Measurements from ENCODE around the gene SPATA22. TPM values are rescaled to one million over a fixed set of nuclear protein-coding genes. Genes with fewer than 3 reads are reported as not detected.
A peak's percentile ranks its signal among the peaks of the same experiment; 100 is the strongest.

Gene SPATA22
- total and polyA plus RNA-seq, 2 of the 13 experiments (the other 11 are each of a cell fraction or from before 2014, with no cell fraction given) = not detected

DNA sequence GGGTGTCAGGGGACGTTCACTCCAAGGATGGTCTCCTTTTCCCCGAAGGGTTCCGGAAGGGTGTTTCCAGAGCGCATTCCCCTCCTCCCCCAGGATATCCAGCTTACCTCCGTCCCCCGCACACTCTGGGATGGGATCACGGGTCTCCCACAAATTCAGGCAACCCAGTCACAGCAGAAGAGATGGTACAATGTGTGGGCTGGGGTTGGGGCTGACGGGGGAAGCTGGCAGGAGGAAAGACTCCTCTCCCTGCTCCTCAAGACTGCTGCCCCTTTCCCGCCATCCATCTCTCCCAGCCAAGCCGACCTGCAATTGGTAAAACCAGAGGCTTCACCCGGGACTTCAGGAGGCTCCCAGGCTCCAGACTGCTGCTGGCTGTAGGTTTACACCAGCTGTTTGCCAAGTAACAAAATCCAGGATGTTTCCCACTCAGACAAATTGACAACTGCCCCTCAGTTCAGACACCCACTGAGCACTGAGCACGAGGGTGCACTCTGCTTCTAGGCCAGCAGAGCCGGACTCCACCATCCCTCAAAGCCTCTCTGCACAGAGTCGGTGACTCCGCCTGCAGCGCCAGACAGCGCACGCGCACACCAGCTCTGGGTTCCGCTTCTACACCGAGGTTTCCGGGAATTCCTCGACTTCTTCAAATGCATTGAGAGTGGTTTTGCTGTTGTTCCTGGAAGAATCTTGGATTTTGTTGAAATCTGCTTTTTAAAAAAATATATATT is 41.9 kb upstream of the SPATA22 start (continued):
- TF ChIP-seq, protein P1, sequence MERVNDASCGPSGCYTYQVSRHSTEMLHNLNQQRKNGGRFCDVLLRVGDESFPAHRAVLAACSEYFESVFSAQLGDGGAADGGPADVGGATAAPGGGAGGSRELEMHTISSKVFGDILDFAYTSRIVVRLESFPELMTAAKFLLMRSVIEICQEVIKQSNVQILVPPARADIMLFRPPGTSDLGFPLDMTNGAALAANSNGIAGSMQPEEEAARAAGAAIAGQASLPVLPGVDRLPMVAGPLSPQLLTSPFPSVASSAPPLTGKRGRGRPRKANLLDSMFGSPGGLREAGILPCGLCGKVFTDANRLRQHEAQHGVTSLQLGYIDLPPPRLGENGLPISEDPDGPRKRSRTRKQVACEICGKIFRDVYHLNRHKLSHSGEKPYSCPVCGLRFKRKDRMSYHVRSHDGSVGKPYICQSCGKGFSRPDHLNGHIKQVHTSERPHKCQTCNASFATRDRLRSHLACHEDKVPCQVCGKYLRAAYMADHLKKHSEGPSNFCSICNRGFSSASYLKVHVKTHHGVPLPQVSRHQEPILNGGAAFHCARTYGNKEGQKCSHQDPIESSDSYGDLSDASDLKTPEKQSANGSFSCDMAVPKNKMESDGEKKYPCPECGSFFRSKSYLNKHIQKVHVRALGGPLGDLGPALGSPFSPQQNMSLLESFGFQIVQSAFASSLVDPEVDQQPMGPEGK (CRISPR knock-in tag; IDR thresholded peaks at IDR 0.05) = no peak
- no peak for TF ChIP-seq JUNB (CRISPR knock-in tag; IDR thresholded peaks at IDR 0.05; ENCODE audit: borderline replicate concordance)
- TF ChIP-seq, protein P2, sequence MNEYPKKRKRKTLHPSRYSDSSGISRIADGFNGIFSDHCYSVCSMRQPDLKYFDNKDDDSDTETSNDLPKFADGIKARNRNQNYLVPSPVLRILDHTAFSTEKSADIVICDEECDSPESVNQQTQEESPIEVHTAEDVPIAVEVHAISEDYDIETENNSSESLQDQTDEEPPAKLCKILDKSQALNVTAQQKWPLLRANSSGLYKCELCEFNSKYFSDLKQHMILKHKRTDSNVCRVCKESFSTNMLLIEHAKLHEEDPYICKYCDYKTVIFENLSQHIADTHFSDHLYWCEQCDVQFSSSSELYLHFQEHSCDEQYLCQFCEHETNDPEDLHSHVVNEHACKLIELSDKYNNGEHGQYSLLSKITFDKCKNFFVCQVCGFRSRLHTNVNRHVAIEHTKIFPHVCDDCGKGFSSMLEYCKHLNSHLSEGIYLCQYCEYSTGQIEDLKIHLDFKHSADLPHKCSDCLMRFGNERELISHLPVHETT (CRISPR knock-in tag; conservative IDR thresholded peaks at IDR 0.05) = no peak

DNA sequence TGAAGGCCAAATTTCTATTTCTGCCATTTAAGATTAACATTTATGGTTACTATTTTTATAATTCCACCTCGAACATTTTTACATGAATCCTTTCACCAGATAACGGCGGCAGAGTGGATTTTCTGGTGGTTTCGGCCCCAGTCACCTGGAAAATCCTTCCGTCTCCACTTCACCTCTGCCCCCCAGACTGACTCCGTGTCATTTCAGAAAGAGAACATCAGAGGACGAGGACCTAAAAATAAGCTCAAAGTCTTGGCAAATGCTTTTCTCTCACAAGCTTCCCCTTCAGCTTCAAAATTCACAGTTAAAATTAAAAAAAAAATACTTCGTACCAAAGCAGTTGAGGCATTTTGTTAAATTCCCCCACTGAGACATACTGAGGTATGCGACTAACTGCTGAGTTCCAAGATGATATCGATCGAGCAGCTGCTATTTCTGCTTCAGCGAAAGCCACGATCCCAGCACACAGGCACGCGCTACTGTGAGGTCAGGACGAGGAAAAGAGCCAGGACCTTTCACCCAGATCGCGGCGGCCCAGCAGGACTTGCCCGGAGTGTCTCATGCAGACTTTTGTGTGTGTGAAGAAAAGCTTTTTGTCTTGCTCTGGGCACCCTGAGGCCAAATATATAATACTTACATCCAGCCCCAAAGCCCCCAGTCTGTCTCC is 41.0 kb upstream of the SPATA22 start:
- FAIRE-seq = no peak
- in situ Hi-C loops (cut with HindIII; ENCODE audit: extremely low pct_ligation_motif_present, low pct_unique_long_range_greater_than_20kb) = no loop called here
- 58% methylated on average over 14 of the region's 20 CpGs for WGBS (ENCODE audit: low lambda C conversion rate)
- Histone ChIP-seq H3K9me3 (ENCODE audit: low read length) (no peaks in the 10 kb centered on the region), H2AFZ (ENCODE audit: low read length) (no peak overlapping the region), H3K27me3 (ENCODE audit: control insufficient read depth in 1 of 2, insufficient read depth in 2 of 2, low read length in 2 of 2) (no peaks in the 10 kb centered on the region), H3K36me3 (replicated peaks in 1 of 2; ENCODE audit: control insufficient read depth in 1 of 2, insufficient read depth in 2 of 2, low read length in 2 of 2) (no peaks in the 10 kb centered on the region), H3K4me2 (ENCODE audit: low read depth, low read length) (no peak overlapping the region), H4K20me1 (ENCODE audit: insufficient read depth, low read length) (no peaks in the 10 kb centered on the region), H3K79me2 (ENCODE audit: insufficient read depth, low read length) (no peaks in the 10 kb centered on the region), H3K4me1 (ENCODE audit: insufficient read depth, low read length) (0 out of 2 replicates have a peak, but pooled peaks cover 6% of the 10 kb centered on the region), H3K4me3 (replicated peaks in 1 of 3; ENCODE audit: insufficient read depth in 1 of 3, low read depth in 2 of 3, low read length in 3 of 3) (no peak overlapping the region), H3K27ac (ENCODE audit: extremely low read length, insufficient read depth, low read length) (no peak overlapping the region), H3K9ac (ENCODE audit: insufficient read depth, low read depth, low read length) (no peak overlapping the region)
- intact Hi-C loops (cut with micrococcal nuclease; ENCODE audit: unreplicated experiment) = no loop called here
- ChIA-PET POLR2A (interaction anchor here (1.1 kb wide), 1 partner anchor 18 kb away, joined by 3 read pairs; no protein-coding TSS in a partner anchor), CTCF (ENCODE audit: low intra/inter-chr PET ratio, low total read pairs) (no interaction called here)
- no TSS peak for BruUV-seq (replicated peaks)
- no peak for DNase-seq (ENCODE audit: low spot score)
- TF ChIP-seq PPARG (CRISPR knock-in tag; conservative IDR thresholded peaks at IDR 0.05) (peak; percentile 85), RXRB (CRISPR knock-in tag; IDR thresholded peaks at IDR 0.05; ENCODE audit: borderline replicate concordance) (peak; percentile 81), RXRA (CRISPR knock-in tag; IDR thresholded peaks at IDR 0.05) (peak; percentile 29; the same call in 1 of the 2 replicates), ONECUT2 (CRISPR knock-in tag; IDR thresholded peaks at IDR 0.05) (0 out of 2 replicates have a peak, but pooled peaks have one; percentile 67), RARA (CRISPR knock-in tag; IDR thresholded peaks at IDR 0.05) (peak; percentile 28; the same call in 1 of the 2 replicates)
- TF ChIP-seq, protein P3, sequence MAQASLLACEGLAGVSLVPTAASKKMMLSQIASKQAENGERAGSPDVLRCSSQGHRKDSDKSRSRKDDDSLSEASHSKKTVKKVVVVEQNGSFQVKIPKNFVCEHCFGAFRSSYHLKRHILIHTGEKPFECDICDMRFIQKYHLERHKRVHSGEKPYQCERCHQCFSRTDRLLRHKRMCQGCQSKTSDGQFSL (CRISPR knock-in tag; IDR thresholded peaks at IDR 0.05) = no peak
- ATAC-seq = peak; percentile 66

Measured in HepG2 (cell line).